ENCODE data around the gene ANGEL2.
"Not testable (repeated sequence)": the region's sequence is repeated elsewhere in the genome, so short reads cannot be mapped to it uniquely, and the experiment has no call there.

ANGEL2 gene

GRCh38 chr1:213045321-213046226 lies 29.9 kb upstream of the ANGEL2 start:
- Mint-ChIP-seq H3K27me3 (ENCODE audit: low read depth) (peaks cover 21% of the 10 kb centered on the region), H3K4me1 (ENCODE audit: low read depth) (peaks cover 13% of the 10 kb centered on the region), H3K9me3 (peaks cover 19% of the 10 kb centered on the region)
- not testable (repeated sequence) for H3K36me3 Mint-ChIP-seq (ENCODE audit: low read depth); H3K27ac Mint-ChIP-seq; H3K4me3 Mint-ChIP-seq

GRCh38 chr1:213041443-213041842 lies 25.8 kb upstream of the ANGEL2 start:
- Mint-ChIP-seq H3K4me1 (ENCODE audit: low read depth) (peaks cover 7% of the 10 kb centered on the region), H3K27ac (no peak overlapping the region), H3K9me3 (no peaks in the 10 kb centered on the region), H3K4me3 (no peak overlapping the region), H3K36me3 (ENCODE audit: low read depth) (no peaks in the 10 kb centered on the region), H3K27me3 (ENCODE audit: low read depth) (peaks cover 13% of the 10 kb centered on the region)

GRCh38 chr1:213035573-213035972 lies 19.9 kb upstream of the ANGEL2 start:
- H3K36me3 Mint-ChIP-seq (ENCODE audit: low read depth): no peaks in the 10 kb centered on the region
- H3K4me1 Mint-ChIP-seq (ENCODE audit: low read depth): no peaks in the 10 kb centered on the region
- H3K9me3 Mint-ChIP-seq: no peaks in the 10 kb centered on the region
- H3K27ac Mint-ChIP-seq: no peak overlapping the region
- no peak overlapping the region for H3K4me3 Mint-ChIP-seq
- peaks cover 41% of the 10 kb centered on the region for H3K27me3 Mint-ChIP-seq (ENCODE audit: low read depth)

- Mint-ChIP-seq H3K9me3 (no peaks in the 10 kb centered on the region), H3K36me3 (ENCODE audit: low read depth) (no peaks in the 10 kb centered on the region), H3K4me1 (ENCODE audit: low read depth) (no peaks in the 10 kb centered on the region), H3K27me3 (ENCODE audit: low read depth) (peaks cover 48% of the 10 kb centered on the region), H3K27ac (no peak overlapping the region), H3K4me3 (no peak overlapping the region)
Observed at GRCh38 chr1:213034713-213035112, 19.0 kb upstream of the ANGEL2 start.

GRCh38 chr1:213032651-213033050 lies 17.0 kb upstream of the ANGEL2 start:
- no peak overlapping the region for H3K4me3 Mint-ChIP-seq
- no peaks in the 10 kb centered on the region for H3K9me3 Mint-ChIP-seq
- no peak overlapping the region for H3K27ac Mint-ChIP-seq
- H3K27me3 Mint-ChIP-seq (ENCODE audit: low read depth): peaks cover 52% of the 10 kb centered on the region
- no peaks in the 10 kb centered on the region for H3K36me3 Mint-ChIP-seq (ENCODE audit: low read depth)
- no peaks in the 10 kb centered on the region for H3K4me1 Mint-ChIP-seq (ENCODE audit: low read depth)

- H3K27ac Mint-ChIP-seq; H3K4me3 Mint-ChIP-seq; H3K4me1 Mint-ChIP-seq (ENCODE audit: low read depth); H3K9me3 Mint-ChIP-seq; H3K36me3 Mint-ChIP-seq (ENCODE audit: low read depth): not testable (repeated sequence)
- H3K27me3 Mint-ChIP-seq (ENCODE audit: low read depth): peaks cover 58% of the 10 kb centered on the region
Observed at GRCh38 chr1:213027024-213027423, 11.4 kb upstream of the ANGEL2 start.

- no peak overlapping the region for H3K4me3 Mint-ChIP-seq
- no peaks in the 10 kb centered on the region for H3K9me3 Mint-ChIP-seq
- no peak overlapping the region for H3K27ac Mint-ChIP-seq
- peaks cover 3% of the 10 kb centered on the region for H3K4me1 Mint-ChIP-seq (ENCODE audit: low read depth)
- H3K36me3 Mint-ChIP-seq (ENCODE audit: low read depth): peaks cover 3% of the 10 kb centered on the region
- H3K27me3 Mint-ChIP-seq (ENCODE audit: low read depth): peaks cover 26% of the 10 kb centered on the region
Observed at GRCh38 chr1:213020016-213020415, 4.3 kb upstream of the ANGEL2 start.

GRCh38 chr1:213019450-213019849 lies 3.8 kb upstream of the ANGEL2 start:
- no peak overlapping the region for H3K27ac Mint-ChIP-seq
- H3K4me3 Mint-ChIP-seq: no peak overlapping the region
- peaks cover 23% of the 10 kb centered on the region for H3K27me3 Mint-ChIP-seq (ENCODE audit: low read depth)
- H3K9me3 Mint-ChIP-seq: no peaks in the 10 kb centered on the region
- H3K36me3 Mint-ChIP-seq (ENCODE audit: low read depth): peaks cover 3% of the 10 kb centered on the region
- H3K4me1 Mint-ChIP-seq (ENCODE audit: low read depth): peaks cover 3% of the 10 kb centered on the region

GRCh38 chr1:213017447-213018273 lies 2.0 kb upstream of the ANGEL2 start:
- H3K9me3 Mint-ChIP-seq: no peaks in the 10 kb centered on the region
- H3K27ac Mint-ChIP-seq: no peak overlapping the region
- peaks cover 9% of the 10 kb centered on the region for H3K36me3 Mint-ChIP-seq (ENCODE audit: low read depth)
- H3K4me3 Mint-ChIP-seq: no peak overlapping the region
- H3K4me1 Mint-ChIP-seq (ENCODE audit: low read depth): peaks cover 11% of the 10 kb centered on the region
- peaks cover 16% of the 10 kb centered on the region for H3K27me3 Mint-ChIP-seq (ENCODE audit: low read depth)

GRCh38 chr1:213014642-213015041 lies 1.0 kb downstream of the ANGEL2 start:
- peaks cover 4% of the 10 kb centered on the region for H3K27me3 Mint-ChIP-seq (ENCODE audit: low read depth)
- peaks cover 21% of the 10 kb centered on the region for H3K4me1 Mint-ChIP-seq (ENCODE audit: low read depth)
- peak overlapping the region; percentile 100 for H3K27ac Mint-ChIP-seq
- H3K36me3 Mint-ChIP-seq (ENCODE audit: low read depth): peaks cover 25% of the 10 kb centered on the region
- no peaks in the 10 kb centered on the region for H3K9me3 Mint-ChIP-seq
- peak overlapping the region; percentile 100 for H3K4me3 Mint-ChIP-seq

- no peaks in the 10 kb centered on the region for H3K9me3 Mint-ChIP-seq
- peaks cover 42% of the 10 kb centered on the region for H3K36me3 Mint-ChIP-seq (ENCODE audit: low read depth)
- H3K4me3 Mint-ChIP-seq: no peak overlapping the region
- peak overlapping the region; percentile 9 for H3K27ac Mint-ChIP-seq
- H3K4me1 Mint-ChIP-seq (ENCODE audit: low read depth): peaks cover 26% of the 10 kb centered on the region
- H3K27me3 Mint-ChIP-seq (ENCODE audit: low read depth): no peaks in the 10 kb centered on the region
Observed at GRCh38 chr1:213008564-213008963, 7.1 kb downstream of the ANGEL2 start.

GRCh38 chr1:213003256-213003655 lies 12.4 kb downstream of the ANGEL2 start:
- no peaks in the 10 kb centered on the region for H3K9me3 Mint-ChIP-seq
- no peaks in the 10 kb centered on the region for H3K27me3 Mint-ChIP-seq (ENCODE audit: low read depth)
- peaks cover 8% of the 10 kb centered on the region for H3K4me1 Mint-ChIP-seq (ENCODE audit: low read depth)
- no peak overlapping the region for H3K4me3 Mint-ChIP-seq
- peak overlapping the region; percentile 13 for H3K27ac Mint-ChIP-seq
- H3K36me3 Mint-ChIP-seq (ENCODE audit: low read depth): peaks cover 29% of the 10 kb centered on the region

GRCh38 chr1:212994926-212995325 lies 20.7 kb downstream of the ANGEL2 start:
- Mint-ChIP-seq H3K27ac (no peak overlapping the region), H3K9me3 (no peaks in the 10 kb centered on the region), H3K36me3 (ENCODE audit: low read depth) (peaks cover 26% of the 10 kb centered on the region), H3K4me3 (no peak overlapping the region), H3K27me3 (ENCODE audit: low read depth) (no peaks in the 10 kb centered on the region), H3K4me1 (ENCODE audit: low read depth) (peaks cover 2% of the 10 kb centered on the region)

- not testable (repeated sequence) for H3K9me3 Mint-ChIP-seq; H3K27me3 Mint-ChIP-seq (ENCODE audit: low read depth); H3K27ac Mint-ChIP-seq; H3K4me1 Mint-ChIP-seq (ENCODE audit: low read depth); H3K4me3 Mint-ChIP-seq
- peaks cover 23% of the 10 kb centered on the region for H3K36me3 Mint-ChIP-seq (ENCODE audit: low read depth)
Observed at GRCh38 chr1:212993960-212994359, 21.7 kb downstream of the ANGEL2 start.

GRCh38 chr1:212990276-212990675 lies 25.4 kb downstream of the ANGEL2 start:
- Mint-ChIP-seq H3K4me3 (no peak overlapping the region), H3K27ac (no peak overlapping the region), H3K27me3 (ENCODE audit: low read depth) (no peaks in the 10 kb centered on the region), H3K4me1 (ENCODE audit: low read depth) (no peaks in the 10 kb centered on the region), H3K36me3 (ENCODE audit: low read depth) (peaks cover 16% of the 10 kb centered on the region), H3K9me3 (no peaks in the 10 kb centered on the region)
